Measurements from ENCODE around the gene CIB1. TPM values are rescaled to one million over a fixed set of nuclear protein-coding genes. Genes with fewer than 3 reads are reported as not detected.
"Not testable (repeated sequence)": the region's sequence is repeated elsewhere in the genome, so short reads cannot be mapped to it uniquely, and the experiment has no call there.

CIB1 gene
- 12.4 TPM for total RNA-seq

DNA sequence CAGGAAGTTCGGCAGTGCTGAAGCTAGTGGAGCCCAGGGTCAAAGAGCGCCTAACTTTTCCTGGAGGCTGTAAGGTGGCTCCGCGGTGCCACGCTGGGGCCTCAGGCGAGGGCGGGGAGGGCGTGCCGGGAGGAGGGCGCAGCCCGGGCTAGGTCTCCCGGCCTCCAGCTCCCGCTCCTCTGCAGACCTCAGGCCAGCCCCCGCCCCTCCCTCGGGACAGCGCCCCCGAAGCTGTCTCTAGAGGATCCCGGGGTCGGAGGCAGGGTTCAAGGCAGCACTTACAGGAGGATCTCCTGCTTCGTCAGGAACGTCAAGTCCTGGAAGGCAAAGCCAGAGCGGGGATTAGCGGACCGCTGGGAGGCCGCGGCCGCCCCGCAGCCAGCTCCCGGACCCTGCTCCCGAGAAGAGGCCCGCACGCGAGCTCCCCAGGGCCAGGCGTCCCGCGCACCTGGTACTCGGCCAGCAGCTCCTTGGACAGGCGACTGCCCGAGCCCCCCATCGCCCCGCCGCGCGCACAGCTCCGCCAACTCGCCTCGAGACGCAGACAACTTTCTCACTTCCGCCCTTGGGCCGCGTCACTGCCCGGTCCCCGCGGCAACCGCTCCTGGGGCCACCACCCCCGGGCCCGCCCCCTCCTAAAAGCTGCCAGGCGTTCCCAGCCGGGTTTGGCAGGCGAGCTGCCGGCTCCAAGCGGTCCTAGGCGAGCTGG lies at the start of gene CIB1:
Gene CIB1, minus strand, starts transcription at position 555 of the 709 bp plus-strand sequence. Its CDS starts 56 bp downstream, at position 499.
- DNase-seq, result peak; percentile 97

DNA sequence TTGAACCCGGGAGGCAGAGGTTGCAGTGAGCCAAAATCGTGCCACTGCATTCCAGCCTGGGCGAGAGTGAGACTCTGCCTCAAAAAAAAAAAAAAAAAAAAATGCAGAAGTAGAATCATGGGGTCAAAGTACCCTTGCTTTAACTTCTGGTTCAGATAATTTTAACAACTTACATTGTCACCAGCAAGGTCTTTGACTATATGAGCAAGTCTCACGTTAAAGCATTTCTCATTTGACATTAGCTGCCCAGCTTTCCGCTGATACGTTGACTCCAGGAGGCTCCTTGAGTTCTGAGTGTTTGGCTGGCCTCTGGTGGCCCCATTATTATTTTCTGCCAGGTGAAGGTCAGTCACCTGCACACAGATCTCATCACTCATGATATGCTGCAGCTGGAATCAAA lies 47.9 kb upstream of the CIB1 start:
- not testable (repeated sequence) for DNase-seq

DNA sequence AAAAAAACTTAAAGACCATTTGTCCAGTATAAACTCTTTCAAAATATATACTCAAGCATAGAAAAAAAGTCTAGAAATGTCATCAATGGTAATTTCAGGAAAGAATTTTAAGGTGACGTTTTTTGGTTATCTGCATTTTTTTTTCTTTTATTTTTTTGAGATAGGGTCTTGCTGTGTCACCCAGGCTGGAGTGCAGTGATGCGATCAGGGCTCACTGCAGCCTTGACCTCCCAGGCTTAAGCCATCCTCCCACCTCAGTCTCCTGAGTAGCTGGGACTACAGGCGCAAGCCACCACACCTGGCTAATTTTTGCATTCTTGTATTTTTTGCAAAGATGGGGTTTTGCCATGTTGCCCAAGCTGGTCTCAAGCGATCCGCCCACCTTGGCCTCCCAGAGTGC lies 47.0 kb upstream of the CIB1 start:
- not testable (repeated sequence) for DNase-seq

DNA sequence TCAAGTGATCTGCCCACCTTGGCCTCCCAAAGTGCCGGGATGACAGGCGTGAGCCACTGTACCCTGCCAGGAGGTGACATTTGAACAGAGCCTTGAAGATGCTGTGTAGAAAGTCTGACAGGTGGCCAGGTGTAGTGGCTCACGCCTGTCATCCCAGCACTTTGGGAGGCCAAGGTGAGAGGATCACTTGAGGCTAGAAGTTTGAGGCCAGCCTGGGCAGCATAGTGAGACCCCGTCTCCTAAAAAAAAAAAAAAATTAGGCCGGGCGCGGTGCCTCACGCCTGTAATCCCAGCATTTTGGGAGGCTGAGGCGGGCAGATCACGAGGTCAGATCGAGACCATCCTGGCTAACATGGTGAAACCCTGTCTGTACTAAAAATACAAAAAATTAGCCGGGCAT lies 44.7 kb upstream of the CIB1 start:
- not testable (repeated sequence) for DNase-seq

DNA sequence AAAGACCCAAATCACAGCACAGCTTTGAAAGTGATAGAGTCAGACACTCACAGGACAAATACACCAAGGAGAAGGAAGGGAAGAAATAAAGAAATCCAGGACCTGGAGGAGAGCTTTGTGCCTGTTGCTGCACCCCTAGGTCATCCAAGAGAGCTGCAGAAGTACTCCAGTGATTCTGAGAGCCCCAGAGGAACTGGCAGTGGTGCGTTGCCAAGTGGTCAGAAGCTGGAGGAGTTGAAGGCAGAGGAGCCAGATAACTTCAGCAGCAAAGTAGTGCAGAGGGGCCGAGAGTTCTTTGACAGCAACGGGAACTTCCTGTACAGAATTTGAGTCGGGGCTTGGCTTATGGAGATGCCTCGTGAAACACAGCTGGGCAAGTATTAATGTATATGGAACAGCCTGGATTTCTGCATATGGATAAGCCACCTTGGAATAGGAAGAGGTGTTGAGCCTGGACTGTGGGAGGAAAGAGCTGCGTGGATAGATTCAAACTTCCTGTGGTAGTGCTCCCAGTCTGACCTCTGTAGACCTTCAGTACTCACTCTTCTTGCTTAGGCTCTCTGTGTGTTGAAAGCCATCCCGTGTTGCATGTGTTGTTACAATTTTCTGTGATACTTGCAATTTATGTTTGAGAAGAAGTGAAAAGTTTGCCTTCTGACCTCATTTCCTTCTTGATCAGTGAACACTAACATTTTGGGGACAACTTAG lies 37.9 kb upstream of the CIB1 start:
- no peak for DNase-seq

DNA sequence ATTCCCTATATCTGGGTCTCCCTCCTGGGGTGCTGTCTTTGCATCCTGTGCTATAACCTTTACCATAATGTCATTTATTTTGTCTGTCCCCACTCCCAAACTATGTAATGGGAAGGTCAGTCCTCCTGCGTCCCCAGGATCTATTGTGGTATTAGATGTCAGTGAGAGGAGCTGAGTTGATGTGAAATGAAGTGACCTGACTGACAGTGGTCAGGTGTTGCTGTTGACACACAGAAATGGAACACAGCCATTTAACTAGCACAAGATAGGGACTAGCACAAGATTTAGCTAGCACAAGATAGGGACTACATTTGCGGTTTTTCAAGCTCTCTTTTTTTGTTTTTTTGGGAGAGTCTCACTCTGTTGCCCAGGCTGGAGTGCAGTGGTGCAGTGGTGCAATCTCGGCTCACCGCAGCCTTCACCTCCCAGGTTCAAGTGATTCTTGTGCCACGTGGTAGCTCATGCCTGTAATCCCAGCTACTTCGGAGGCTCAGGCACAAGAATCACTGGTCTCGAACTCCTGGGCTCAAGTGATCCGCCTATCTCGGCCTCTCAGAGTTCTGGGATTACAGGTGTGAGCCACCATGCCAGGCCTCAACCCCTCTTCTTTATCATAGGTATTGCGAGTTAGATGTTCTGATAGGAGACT lies 36.9 kb upstream of the CIB1 start:
- no peak for DNase-seq

DNA sequence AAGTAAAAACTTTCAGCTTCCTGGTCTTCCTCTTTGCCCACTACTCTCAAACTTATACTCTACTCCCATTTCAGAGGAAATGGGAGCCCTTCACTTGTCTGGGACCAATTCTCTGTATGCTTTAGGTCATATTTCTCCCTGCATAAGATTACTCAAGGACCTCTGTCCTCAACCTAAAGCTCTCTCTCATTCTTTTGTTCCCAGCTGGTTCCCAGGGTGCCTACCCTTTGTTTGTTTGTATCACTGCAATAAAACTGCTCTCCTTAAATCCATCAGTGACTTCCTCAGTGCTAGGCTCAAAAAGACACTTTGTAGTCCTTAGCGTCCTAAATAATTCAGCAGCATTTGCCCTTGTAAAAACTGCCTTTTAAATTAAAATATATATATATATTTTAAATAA lies 34.7 kb upstream of the CIB1 start:
- DNase-seq, result no peak

DNA sequence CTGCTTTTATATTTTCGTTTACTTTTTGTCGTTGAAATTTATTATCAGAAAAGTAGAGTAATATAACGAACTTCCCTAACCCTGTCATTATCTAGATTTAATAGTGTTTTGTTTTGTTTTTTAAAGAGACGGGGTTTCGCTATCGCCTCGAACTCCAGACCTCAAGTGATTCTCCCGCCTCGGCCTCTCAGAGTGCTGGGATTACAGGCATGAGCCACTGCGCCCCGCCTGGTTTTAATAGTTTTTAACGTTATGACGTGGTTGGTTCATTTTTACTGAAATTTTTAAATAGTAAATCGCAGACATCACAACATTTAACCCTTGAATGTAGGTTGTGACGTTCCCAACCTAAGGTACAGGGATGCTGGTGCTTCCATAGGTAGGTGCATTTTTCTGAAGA lies 32.7 kb upstream of the CIB1 start:
- DNase-seq, result peak; percentile 29

DNA sequence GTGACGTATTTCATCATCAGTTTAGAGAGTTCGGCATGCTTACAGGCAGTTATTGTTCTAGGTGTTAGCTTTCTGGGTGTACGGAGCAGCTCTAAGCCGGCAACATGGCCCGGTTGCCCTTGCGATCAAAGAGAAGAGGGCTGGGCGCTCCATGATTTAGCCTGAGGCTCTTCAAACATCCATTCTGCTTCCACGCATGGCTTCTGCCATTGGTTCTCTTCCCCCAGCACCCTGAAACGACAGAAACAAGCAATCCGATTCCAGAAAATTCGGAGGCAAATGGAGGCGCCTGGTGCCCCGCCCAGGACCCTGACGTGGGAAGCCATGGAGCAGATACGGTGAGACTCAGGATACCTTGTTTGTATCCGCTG lies 32.3 kb upstream of the CIB1 start:
- peak; percentile 57 for DNase-seq

DNA sequence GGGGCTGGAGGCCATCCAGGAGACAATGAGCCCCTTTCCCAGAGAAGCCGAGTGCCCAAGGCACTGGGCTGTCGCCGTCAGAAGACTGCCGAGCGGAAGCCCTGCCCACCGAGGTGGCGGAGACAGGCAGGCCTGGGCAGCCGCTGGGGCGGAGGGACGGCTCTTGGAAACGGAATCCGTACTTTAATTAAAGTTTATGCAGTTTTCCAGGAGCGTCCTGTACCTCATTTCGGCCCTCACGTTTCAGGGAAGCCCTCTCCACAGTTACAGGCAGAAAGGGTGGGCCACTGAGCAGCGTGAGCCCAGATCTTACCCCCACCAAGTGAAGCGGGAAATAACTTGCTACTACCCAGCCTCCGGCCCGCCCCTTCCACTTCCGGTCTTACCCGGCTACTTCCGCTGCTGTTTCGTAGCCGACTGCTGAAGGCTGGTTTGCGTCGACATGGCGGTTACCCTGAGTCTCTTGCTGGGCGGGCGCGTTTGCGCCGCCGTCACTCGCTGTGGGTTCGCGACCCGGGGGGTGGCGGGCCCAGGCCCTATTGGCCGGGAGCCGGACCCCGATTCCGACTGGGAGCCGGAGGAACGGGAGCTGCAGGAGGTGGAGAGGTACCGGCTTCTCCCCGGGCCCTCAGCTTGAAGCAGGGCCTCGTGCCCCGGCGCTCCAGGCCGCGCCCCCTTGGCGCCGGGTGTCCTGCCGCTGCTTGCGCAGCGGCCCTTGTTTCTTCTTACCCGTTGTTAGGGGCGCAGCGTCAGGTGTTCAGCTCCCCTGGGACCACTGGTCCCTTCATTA lies 31.7 kb upstream of the CIB1 start, which contains the start of gene NGRN:
Gene NGRN, plus strand, starts transcription at position 402 of the 790 bp plus-strand sequence. Its CDS starts 41 bp downstream, at position 443.
- DNase-seq, result peak; percentile 97

DNA sequence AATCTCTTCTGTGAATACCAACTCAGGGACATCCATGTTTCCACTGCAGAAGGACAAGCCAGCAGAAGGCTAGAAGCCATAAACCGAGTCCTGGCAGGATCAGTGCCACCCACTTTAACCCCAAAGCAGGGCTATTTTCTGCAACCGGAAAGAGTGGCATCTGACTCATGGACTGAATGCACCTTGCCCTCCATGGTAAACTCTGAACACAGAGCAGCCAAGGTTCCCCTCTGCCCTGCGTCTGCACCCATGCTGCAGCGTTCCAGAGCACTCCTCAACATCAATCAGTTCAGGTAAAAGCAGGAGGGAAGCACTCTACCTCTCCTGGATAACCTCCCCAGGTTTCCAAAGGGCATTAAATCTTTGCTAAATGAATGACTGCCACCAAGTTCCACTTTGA lies 30.9 kb upstream of the CIB1 start:
- DNase-seq, result no peak

DNA sequence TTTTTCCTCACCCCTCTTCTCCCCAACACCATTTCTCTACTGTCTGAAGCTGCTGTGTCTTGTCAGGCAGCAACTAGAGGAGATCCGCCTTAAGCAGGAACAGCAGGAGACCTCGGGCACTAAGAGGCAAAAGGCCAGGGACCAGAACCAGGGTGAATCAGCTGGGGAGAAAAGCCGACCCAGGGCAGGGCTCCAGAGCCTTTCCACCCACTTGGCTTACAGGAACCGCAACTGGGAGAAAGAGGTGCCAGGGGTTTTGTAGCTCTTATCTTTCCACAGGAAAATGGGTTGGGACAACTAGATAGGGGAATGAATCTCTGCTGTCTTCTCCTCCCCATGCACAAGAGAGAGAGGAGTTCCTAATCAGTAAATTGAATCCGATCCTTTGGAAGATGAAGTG lies 28.7 kb upstream of the CIB1 start:
- DNase-seq, result no peak

DNA sequence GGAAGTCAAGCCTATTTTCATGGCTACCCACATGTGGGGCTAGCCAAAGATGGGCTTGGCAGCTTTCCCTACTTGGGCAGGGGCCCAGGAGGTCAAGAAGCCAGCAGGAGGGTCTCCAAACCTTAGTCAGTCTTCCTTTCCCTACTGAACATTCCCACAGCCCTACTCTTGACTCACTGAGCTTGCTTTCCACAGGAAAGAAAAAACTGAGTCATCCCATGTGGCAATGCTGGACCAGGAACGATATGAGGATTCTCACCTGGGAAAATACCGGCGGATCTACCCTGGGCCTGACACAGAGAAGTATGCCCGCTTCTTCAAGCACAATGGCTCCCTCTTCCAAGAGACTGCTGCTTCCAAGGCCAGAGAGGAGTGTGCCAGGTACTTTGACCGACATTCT lies 28.1 kb upstream of the CIB1 start:
- DNase-seq, result no peak

DNA sequence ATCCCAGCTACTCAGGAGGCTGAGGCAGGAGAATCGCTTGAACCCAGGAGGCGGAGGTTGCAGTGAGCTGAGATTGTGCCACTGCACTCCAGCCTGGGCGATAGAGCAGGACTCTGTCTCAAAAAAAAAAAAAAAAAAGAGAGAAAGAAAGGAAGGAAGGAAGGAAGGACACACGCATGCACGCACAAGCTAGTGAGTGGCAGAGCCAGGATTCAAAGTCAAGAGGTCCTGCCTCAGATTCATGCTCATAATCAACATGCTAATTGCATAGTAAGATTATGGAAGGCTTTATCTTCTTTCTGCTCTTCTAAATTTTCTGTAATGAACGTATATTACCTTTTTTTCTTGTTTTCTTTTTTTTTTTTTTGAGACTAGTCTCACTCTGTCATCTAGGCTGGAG lies 27.0 kb upstream of the CIB1 start:
- DNase-seq, result not testable (repeated sequence)

DNA sequence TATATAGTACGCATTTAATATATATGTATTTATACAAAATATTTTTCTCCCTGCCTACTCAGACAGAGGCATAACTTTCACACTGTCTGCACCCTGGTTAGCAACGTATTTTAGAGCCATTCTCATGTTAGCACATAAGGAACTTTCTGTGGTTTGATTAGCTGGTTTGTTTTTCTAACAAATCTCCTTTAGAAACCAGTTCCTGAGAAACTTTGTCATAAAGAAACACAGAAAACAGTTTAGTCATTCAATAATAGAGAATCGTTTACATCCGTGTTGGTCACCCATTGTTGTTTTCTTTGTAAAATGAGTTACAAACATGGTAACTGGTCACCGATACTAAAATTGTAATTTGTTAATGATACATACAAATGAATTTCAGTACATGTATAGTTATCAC lies 25.8 kb upstream of the CIB1 start:
- DNase-seq, result no peak

DNA sequence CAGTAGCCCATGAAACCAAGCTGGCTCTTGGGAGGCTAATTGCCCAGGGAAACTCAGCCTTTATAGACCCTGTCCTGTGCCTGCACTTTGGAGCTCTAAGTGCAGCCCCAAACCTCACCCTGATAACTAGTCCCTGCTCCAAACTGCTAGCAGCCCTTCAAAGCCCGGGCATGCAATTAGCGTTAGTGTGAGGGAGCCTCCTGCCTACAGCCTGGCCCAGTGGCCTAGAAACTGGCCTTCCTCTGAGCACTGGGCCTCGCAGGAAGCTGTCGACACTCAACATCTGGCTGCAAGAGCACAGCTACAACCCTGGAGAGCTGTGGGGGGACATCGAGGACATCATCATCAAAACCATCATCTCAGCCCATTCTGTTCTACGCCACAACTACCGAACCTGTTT lies 24.0 kb upstream of the CIB1 start:
- no peak for DNase-seq

DNA sequence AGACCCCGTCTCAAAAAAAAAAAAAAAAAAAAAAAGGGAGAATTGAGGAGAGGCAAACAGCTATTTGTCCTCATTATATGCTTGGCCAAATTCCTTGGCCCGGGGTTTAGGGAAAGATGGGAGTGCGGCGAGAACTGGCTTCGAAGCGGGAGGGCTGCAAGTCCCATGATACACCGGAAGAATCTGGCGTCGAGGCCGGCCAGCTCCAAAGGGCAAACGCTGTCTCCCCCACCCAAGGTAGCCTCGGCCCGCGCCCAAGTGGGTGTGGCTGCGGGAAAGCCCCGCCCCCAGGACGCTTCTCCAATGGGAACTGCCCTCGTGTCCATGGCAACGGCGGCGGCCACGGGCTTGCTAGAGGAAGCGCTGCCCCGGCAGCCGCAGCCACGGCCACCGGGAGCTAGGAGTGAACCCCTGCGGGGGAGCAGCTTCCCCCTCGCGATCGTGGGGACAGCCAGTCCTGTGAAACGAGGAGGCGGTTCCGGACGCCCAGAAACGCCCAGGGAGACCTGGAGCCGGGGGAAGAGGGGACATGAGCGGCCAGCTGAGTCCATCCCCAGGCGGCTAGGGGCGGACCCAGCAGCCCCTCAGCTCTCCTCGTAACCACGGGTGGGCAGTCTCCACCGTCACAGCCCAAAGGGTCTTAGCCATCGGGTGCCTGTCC lies 15.6 kb upstream of the CIB1 start, which contains the start of gene TTLL13:
Gene TTLL13, plus strand, starts transcription at position 354 of the 661 bp plus-strand sequence. CDS start 1,075 bp downstream, outside the sequence.
- peak; percentile 92 for DNase-seq

DNA sequence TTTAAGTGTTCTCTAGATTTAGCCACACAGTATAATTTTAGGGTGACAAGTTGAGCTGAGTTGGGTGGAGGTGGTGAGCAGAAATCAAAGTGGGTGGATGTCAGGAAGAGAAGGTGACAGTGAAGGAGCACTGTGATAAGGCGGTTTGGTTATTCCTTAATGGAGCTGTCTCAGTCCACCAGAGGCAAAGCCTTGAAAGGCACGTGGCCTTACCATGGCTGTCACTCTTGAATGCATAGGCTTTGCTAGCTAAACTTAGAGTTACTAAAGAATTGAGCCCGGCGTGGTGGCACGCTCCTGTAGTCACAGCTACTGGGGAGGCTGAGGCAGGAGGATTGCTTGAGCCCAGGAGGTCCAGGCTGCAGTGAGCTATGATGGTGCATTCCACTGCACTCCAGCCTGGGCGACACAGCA lies 15.1 kb upstream of the CIB1 start:
- no peak for DNase-seq

DNA sequence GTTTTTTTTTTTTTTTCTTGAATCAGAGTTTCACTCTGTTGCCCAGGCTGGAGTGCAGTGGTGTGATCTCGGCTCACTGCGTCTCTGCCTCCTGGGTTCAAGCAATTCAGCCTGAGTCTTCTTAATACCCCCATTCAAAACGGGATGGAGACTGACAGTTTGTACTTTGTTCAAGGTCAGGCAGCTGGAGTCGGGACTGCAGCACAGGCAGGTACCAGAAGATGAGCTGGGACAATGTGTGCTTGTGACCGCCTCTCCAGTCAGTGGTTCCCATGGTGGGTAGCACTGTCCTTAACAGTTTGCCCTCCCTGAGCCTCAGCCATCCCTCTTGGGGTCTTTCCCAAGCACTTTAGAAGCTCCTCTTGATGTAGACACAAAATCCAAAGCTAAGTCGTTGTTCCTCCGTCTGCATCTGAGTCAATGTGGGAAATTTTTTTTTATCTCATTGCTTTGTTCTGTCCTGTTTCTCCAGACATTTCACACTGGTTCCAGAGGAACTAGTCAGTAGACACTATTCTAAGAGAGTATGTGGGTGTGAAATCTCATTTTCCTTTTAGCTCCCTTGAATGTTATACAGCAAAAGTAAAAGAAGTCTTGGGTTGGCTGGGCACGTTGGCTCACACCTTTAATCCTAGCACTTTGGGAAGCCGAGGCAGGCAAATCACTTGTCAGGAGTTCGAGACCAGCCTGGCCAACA lies 10.3 kb upstream of the CIB1 start:
- DNase-seq, result no peak

DNA sequence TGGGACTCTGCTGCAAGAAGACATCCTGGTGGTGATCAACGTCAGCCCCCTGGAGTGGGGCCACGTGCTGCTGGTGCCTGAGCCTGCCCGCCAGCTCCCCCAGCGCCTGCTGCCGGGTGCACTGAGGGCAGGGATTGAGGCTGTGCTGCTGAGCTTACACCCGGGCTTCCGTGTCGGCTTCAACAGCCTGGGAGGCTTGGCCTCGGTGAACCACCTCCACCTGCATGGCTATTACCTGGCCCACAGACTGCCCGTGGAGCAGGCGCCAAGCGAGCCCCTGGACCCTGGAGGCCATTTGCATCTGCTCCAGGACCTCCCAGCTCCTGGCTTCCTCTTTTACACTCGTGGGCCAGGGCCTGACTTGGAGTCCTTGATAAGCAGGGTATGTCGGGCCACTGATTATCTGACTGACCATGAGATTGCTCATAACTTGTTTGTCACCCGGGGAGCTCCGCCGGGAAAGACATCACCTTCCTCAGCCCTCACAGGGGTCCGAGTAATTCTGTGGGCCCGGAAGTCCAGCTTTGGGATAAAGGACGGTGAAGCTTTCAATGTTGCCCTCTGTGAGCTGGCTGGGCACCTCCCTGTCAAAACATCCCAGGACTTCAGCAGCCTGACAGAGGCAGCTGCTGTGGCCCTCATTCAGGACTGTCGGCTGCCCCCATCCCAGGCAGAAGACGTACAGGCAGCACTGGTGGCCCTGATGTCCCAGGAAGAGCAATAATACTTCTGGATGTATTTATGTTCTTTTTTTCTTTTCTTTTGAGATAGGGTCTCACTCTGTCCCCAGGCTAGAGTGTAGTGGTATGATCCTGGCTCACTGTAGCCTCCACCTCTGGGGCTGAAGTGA lies 7.8 kb upstream of the CIB1 start:
- no peak for DNase-seq
